Stimulated activated CD4-positive, alpha-beta T cell treated with anti-CD3 and anti-CD28 coated beads, TNF-alpha, amount 100 ng/mL, for 48 hours (primary cell): ENCODE measurements around the gene LRRC25.

Source experiments
- DNase-seq, 3 donors: peaks; one replicate each; pipeline ENCODE4 v3.0.0-alpha.2; 2020; ENCODE audit warnings: low read depth in 3 of 3

The LRRC25 gene

GRCh38 chr19:18424890-18425514 lies 27.6 kb upstream of the LRRC25 start:
- no peak for DNase-seq

GRCh38 chr19:18424122-18424889 lies 26.9 kb upstream of the LRRC25 start:
- DNase-seq = no peak

GRCh38 chr19:18423258-18424020 lies 26.0 kb upstream of the LRRC25 start:
- no peak for DNase-seq

GRCh38 chr19:18422530-18423191 lies 25.2 kb upstream of the LRRC25 start:
- DNase-seq = no peak

- no peak for DNase-seq
Observed at GRCh38 chr19:18421371-18421959, 24.0 kb upstream of the LRRC25 start.

- DNase-seq = no peak
Observed at GRCh38 chr19:18420930-18421329, 23.5 kb upstream of the LRRC25 start.

GRCh38 chr19:18419699-18420460 lies 22.5 kb upstream of the LRRC25 start:
- no peak for DNase-seq

GRCh38 chr19:18419195-18419698 lies 21.8 kb upstream of the LRRC25 start, which contains the start of gene SSBP4:
SSBP4 (plus strand) TSS chr19:18419398; CDS start chr19:18419649, 251 bp downstream.
- peak in 2 of 3 donors; percentile 48 to 61 for DNase-seq

GRCh38 chr19:18418483-18419194 lies 21.2 kb upstream of the LRRC25 start:
- DNase-seq = no peak

GRCh38 chr19:18418029-18418482 lies 20.6 kb upstream of the LRRC25 start:
- no peak for DNase-seq

GRCh38 chr19:18417250-18418028 lies 20.0 kb upstream of the LRRC25 start:
- DNase-seq = no peak

GRCh38 chr19:18416778-18417249 lies 19.4 kb upstream of the LRRC25 start:
- DNase-seq = peak in 1 of 3 donors; percentile 47

- no peak for DNase-seq
Observed at GRCh38 chr19:18415178-18415867, 17.9 kb upstream of the LRRC25 start.

GRCh38 chr19:18414504-18415177 lies 17.2 kb upstream of the LRRC25 start:
- no peak for DNase-seq

GRCh38 chr19:18412610-18413239 lies 15.3 kb upstream of the LRRC25 start:
- DNase-seq = no peak

GRCh38 chr19:18408053-18408476 lies 10.6 kb upstream of the LRRC25 start:
- peak in 1 of 3 donors; percentile 25 for DNase-seq

GRCh38 chr19:18406749-18407148 lies 9.3 kb upstream of the LRRC25 start:
- no peak for DNase-seq
